SK-N-SH (cell line): ENCODE measurements around the gene HBP1. TPM values are rescaled to one million over a fixed set of nuclear protein-coding genes. Genes with fewer than 3 reads are reported as not detected.

Experiments used
- CTCF ChIA-PET: fragments of 300-600, 350-600 bp; formaldehyde crosslinking; extraction: SDS; loops from one replicate; lab custom pipeline; 2021; lab: Yijun Ruan, JAX
- POLR2A ChIA-PET: fragments of 350-600 bp; sonication (Branson Sonifier 250); formaldehyde crosslinking; extraction: SDS; loops from one replicate; lab custom pipeline; 2020; ENCODE audit warnings: antibody characterized with exemption, inconsistent platforms; lab: Yijun Ruan, JAX
- DNase-seq: peaks from one replicate; pipeline ENCODE4 v3.0.0; 2012
- H2AFZ ChIP-seq: fragments of 200-600 bp; sonication (generic); 2 replicates; pipeline ENCODE4 v1.8.1; 2016; ENCODE audit warnings: antibody characterized with exemption, mild to moderate bottlenecking, low read depth
- H3F3A ChIP-seq: fragments of 200-600 bp; sonication (generic); replicated peaks from 2 replicates; pipeline ENCODE3; 2016; ENCODE audit warnings: antibody characterized with exemption, mild to moderate bottlenecking; ENCODE audit not compliant: insufficient read depth
- H3K27ac ChIP-seq, 2 experiments: fragments of 200-500 bp in 1 of 2; fragments of 200-600 bp in 1 of 2; sonication (Bioruptor generic) in 1 of 2; sonication (generic), shearing (Covaris generic) in 1 of 2; 2 replicates each; pipeline versions ENCODE4 v1.5.1 to v1.6.1; 2014 to 2016; ENCODE audit warnings: low read depth in 2 of 2, inconsistent platforms in 1 of 2, low read length in 1 of 2, mild to moderate bottlenecking in 1 of 2, mixed read lengths in 1 of 2
- H3K27me3 ChIP-seq: fragments of 200-600 bp; sonication (generic), shearing (Covaris generic); 2 replicates; pipeline ENCODE4 v1.6.1; 2016; ENCODE audit warnings: mixed run types; ENCODE audit not compliant: insufficient read depth
- H3K36me3 ChIP-seq, 2 experiments: fragments of 200-500 bp in 1 of 2; fragments of 200-600 bp in 1 of 2; sonication (Bioruptor generic) in 1 of 2; sonication (generic) in 1 of 2; replicated peaks in 1 of 2; 2 replicates each; pipeline versions ENCODE3 to v1.5.1; 2014 to 2016; ENCODE audit warnings: low read length in 1 of 2, mild to moderate bottlenecking in 1 of 2; ENCODE audit not compliant: insufficient read depth in 2 of 2, control insufficient read depth in 1 of 2
- H3K4me1 ChIP-seq, 2 experiments: fragments of 200-500 bp in 1 of 2; fragments of 200-600 bp in 1 of 2; sonication (Bioruptor generic) in 1 of 2; sonication (generic), shearing (Covaris generic) in 1 of 2; 2 replicates each; pipeline versions ENCODE4 v1.5.1 to v1.6.1; 2014 to 2016; ENCODE audit warnings: low read depth in 1 of 2, low read length in 1 of 2, mixed run types in 1 of 2; ENCODE audit not compliant: insufficient read depth in 2 of 2, control insufficient read depth in 1 of 2
- H3K4me2 ChIP-seq: fragments of 200-600 bp; sonication (generic), shearing (Covaris generic); 2 replicates; pipeline ENCODE4 v1.6.1; 2017; ENCODE audit warnings: mixed run types
- H3K4me3 ChIP-seq, 2 experiments: fragments of 200-500 bp in 1 of 2; fragments of 200-600 bp in 1 of 2; sonication (Bioruptor generic) in 1 of 2; sonication (generic), shearing (Covaris generic) in 1 of 2; 2 replicates each; pipeline versions ENCODE4 v1.5.1 to v1.8.1; 2014 to 2016; ENCODE audit warnings: low read depth in 2 of 2, inconsistent platforms in 1 of 2, low read length in 1 of 2, mild to moderate bottlenecking in 1 of 2, mixed read lengths in 1 of 2, moderate library complexity in 1 of 2
- H3K79me2 ChIP-seq: fragments of 200-600 bp; sonication (generic); 2 replicates; pipeline ENCODE4 v1.8.1; 2017; ENCODE audit warnings: mild to moderate bottlenecking; ENCODE audit not compliant: insufficient read depth
- H3K9ac ChIP-seq: fragments of 200-600 bp; sonication (generic); 2 replicates; pipeline ENCODE4 v1.6.1; 2017; ENCODE audit warnings: mixed run types
- H3K9me2 ChIP-seq: fragments of 200-600 bp; sonication (generic); 2 replicates; pipeline ENCODE4 v1.6.1; 2017; ENCODE audit warnings: mixed run types
- H3K9me3 ChIP-seq: fragments of 200-600 bp; sonication (generic); 2 replicates; pipeline ENCODE4 v1.6.1; 2017; ENCODE audit warnings: mixed run types, mild to moderate bottlenecking, moderate library complexity
- H4K20me1 ChIP-seq: fragments of 200-600 bp; sonication (generic); 2 replicates; pipeline ENCODE4 v1.6.1; 2017; ENCODE audit warnings: mild to moderate bottlenecking, mixed run types; ENCODE audit not compliant: insufficient read depth
- CHD2 ChIP-seq: fragments of 150-350 bp; IDR thresholded peaks from 2 replicates; pipeline ENCODE4 v1.6.1; 2018; ENCODE audit warnings: low read length; ENCODE audit not compliant: partially characterized antibody
- CTCF ChIP-seq: fragments of 200-600 bp; sonication (generic); IDR thresholded peaks from 2 replicates; pipeline ENCODE4 v1.6.1; 2017; ENCODE audit warnings: antibody characterized with exemption, mild to moderate bottlenecking, moderate library complexity
- EP300 ChIP-seq, 2 experiments: IDR thresholded peaks; 2 replicates each; pipeline versions ENCODE4 v1.4.0 to v1.6.1; 2012; ENCODE audit warnings: borderline replicate concordance in 1 of 2, low read depth in 1 of 2, low read length in 1 of 2
- FOXM1 ChIP-seq: IDR thresholded peaks from 2 replicates; pipeline ENCODE4 v1.4.0; 2012; ENCODE audit warnings: low read depth, mild to moderate bottlenecking
- GABPA ChIP-seq: IDR thresholded peaks from 2 replicates; pipeline ENCODE4 v1.4.0; 2012; ENCODE audit warnings: low read depth, mild to moderate bottlenecking
- MAX ChIP-seq: IDR thresholded peaks from 2 replicates; pipeline ENCODE4 v1.4.0; 2012; ENCODE audit warnings: low read depth
- NRF1 ChIP-seq: IDR thresholded peaks from 2 replicates; pipeline ENCODE4 v1.6.1; 2012; ENCODE audit warnings: low read depth, mild to moderate bottlenecking, low read length
- TAF1 ChIP-seq: IDR thresholded peaks from 2 replicates; pipeline ENCODE4 v1.6.1; 2012; ENCODE audit warnings: low read depth, mild to moderate bottlenecking, low read length, moderate library complexity, borderline replicate concordance
- TCF12 ChIP-seq: IDR thresholded peaks from 2 replicates; pipeline ENCODE4 v1.4.0; 2012
- TEAD4 ChIP-seq: IDR thresholded peaks from 2 replicates; pipeline ENCODE4 v1.4.0; 2012; ENCODE audit warnings: mild to moderate bottlenecking, borderline replicate concordance; ENCODE audit not compliant: insufficient read depth
- WGBS: methylation state at CpG from one replicate; pipeline ENCODE4 v1.1.6; 2017; ENCODE audit warnings: low lambda C conversion rate; 5-methylcytosine and 5-hydroxymethylcytosine counted together
- polyA plus RNA-seq, 3 experiments: library from polyadenylated mRNA; depleted of rRNA; stranded (reverse); fragments of >200 nt; gene quantifications; 2 replicates each; pipeline ENCODE4 v1.2.3, GENCODE V29; 2012
- TF ChIP-seq, protein P1 (sequence below): IDR thresholded peaks from 2 replicates; pipeline ENCODE4 v1.6.1; 2012; ENCODE audit warnings: mild to moderate bottlenecking, low read depth, low read length, moderate library complexity

The HBP1 gene
- polyA plus RNA-seq, 1 of the 3 experiments (the other 2 are of a cell fraction), result 27.2 TPM

DNA sequence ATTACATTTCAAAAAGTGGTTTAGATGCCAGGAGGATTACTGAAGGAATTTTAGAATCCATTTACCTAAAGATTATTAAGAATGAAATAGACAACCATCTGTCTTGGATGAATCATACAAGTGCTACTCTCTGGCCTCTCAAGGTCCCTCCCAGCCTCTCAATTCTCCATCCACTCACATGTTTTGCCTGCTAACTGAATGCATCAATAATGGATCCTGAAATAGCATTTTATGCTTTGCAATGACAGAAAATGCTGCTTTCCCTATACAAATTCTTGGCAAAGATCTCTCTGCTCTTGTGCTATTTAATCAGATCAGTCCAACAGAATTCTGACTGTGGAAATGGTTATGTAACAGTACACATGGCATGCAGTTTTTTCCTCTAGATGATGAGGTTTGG, 68.1 kb downstream of the HBP1 start (continued):
- peak; percentile 69 for TF ChIP-seq TCF12
- TF ChIP-seq, protein P1, sequence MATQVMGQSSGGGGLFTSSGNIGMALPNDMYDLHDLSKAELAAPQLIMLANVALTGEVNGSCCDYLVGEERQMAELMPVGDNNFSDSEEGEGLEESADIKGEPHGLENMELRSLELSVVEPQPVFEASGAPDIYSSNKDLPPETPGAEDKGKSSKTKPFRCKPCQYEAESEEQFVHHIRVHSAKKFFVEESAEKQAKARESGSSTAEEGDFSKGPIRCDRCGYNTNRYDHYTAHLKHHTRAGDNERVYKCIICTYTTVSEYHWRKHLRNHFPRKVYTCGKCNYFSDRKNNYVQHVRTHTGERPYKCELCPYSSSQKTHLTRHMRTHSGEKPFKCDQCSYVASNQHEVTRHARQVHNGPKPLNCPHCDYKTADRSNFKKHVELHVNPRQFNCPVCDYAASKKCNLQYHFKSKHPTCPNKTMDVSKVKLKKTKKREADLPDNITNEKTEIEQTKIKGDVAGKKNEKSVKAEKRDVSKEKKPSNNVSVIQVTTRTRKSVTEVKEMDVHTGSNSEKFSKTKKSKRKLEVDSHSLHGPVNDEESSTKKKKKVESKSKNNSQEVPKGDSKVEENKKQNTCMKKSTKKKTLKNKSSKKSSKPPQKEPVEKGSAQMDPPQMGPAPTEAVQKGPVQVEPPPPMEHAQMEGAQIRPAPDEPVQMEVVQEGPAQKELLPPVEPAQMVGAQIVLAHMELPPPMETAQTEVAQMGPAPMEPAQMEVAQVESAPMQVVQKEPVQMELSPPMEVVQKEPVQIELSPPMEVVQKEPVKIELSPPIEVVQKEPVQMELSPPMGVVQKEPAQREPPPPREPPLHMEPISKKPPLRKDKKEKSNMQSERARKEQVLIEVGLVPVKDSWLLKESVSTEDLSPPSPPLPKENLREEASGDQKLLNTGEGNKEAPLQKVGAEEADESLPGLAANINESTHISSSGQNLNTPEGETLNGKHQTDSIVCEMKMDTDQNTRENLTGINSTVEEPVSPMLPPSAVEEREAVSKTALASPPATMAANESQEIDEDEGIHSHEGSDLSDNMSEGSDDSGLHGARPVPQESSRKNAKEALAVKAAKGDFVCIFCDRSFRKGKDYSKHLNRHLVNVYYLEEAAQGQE, result no peak
- TF ChIP-seq FOXM1, result no peak
- TF ChIP-seq MAX, result 0 out of 2 replicates have a peak, but pooled peaks have one; percentile 22
- no peak for TF ChIP-seq NRF1

DNA sequence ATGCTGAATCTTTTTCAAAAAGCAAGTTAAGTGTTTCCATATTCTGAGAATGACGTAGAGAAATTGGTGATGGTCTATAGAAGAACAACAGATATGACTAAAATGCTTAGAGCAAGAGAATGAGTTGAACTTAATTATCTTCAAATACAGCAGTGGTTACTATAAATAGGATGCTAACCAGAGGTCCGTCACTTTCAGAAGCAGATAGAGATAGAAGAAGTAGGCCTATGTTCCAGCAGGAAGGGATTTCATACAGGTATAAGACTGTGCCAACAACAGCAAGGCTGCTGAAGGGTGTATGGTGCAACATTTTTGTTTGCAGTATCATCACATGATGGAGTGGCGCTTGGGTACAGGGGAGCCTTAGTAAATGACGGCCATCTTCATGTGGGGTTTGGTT, 68.6 kb downstream of the HBP1 start:
- Histone ChIP-seq H3K27me3 (no peaks in the 10 kb centered on the region), H3K4me3 (no peak overlapping the region), H3K9me2 (no peaks in the 10 kb centered on the region), H3F3A (peaks cover 9% of the 10 kb centered on the region), H3K4me2 (no peak overlapping the region), H3K79me2 (no peaks in the 10 kb centered on the region), H3K9ac (no peak overlapping the region), H3K4me1 (peaks cover 9 to 20% of the 10 kb centered on the region in 2 experiments), H4K20me1 (no peaks in the 10 kb centered on the region; the same call in 1 of the 2 replicates), H2AFZ (no peak overlapping the region), H3K36me3 (peaks cover 0 to 14% of the 10 kb centered on the region in 2 experiments), H3K27ac (peak overlapping the region; percentile 42 to 48; a peak in 3 of 4 replicates), H3K9me3 (no peaks in the 10 kb centered on the region)
- DNase-seq, result no peak
- ChIA-PET POLR2A (no interaction called here), CTCF (interaction anchor here (0.6 to 1.0 kb wide), 2 partner anchors 44 to 226 kb away, joined by 3 read pairs; no protein-coding TSS in a partner anchor)
- TF ChIP-seq TAF1 (no peak), FOXM1 (no peak), GABPA (no peak), CHD2 (no peak), CTCF (no peak), EP300 (IDR thresholded peaks at IDR 0.05; ENCODE audit: borderline replicate concordance in 1 of 2, low read depth in 1 of 2, low read length in 1 of 2) (no peak), TEAD4 (no peak)
- 83% methylated on average over 4 of the region's 4 CpGs for WGBS
